DOHH2 (cell line): ENCODE data around the gene TMED4.
"Not testable (repeated sequence)": the region's sequence is repeated elsewhere in the genome, so short reads cannot be mapped to it uniquely, and the experiment has no call there.

Experiments
- H3F3A ChIP-seq: fragments of 200-600 bp; sonication (generic), shearing (Covaris generic); 2 replicates; pipeline ENCODE4 v1.6.0; 2016; ENCODE audit warnings: antibody characterized with exemption, mild to moderate bottlenecking; ENCODE audit not compliant: control insufficient read depth, insufficient read depth
- H3K27ac ChIP-seq: fragments of 200-600 bp; sonication (generic); 2 replicates; pipeline ENCODE4 v1.5.1; 2014; ENCODE audit warnings: low read depth, mild to moderate bottlenecking, low read length, moderate library complexity
- H3K27me3 ChIP-seq: fragments of 200-600 bp; sonication (generic); 2 replicates; pipeline ENCODE4 v1.6.1; 2014; ENCODE audit warnings: mild to moderate bottlenecking, low read length, mixed read lengths; ENCODE audit not compliant: control insufficient read depth
- H3K36me3 ChIP-seq: fragments of 200-600 bp; sonication (generic); 2 replicates; pipeline ENCODE4 v1.6.1; 2014; ENCODE audit warnings: mild to moderate bottlenecking, low read length, moderate library complexity, mixed read lengths; ENCODE audit not compliant: control insufficient read depth
- H3K4me1 ChIP-seq: fragments of 200-600 bp; sonication (generic); 2 replicates; pipeline ENCODE4 v1.6.1; 2014; ENCODE audit warnings: mild to moderate bottlenecking, low read length, mixed read lengths; ENCODE audit not compliant: control insufficient read depth
- H3K4me2 ChIP-seq: fragments of 200-600 bp; sonication (generic); 2 replicates; pipeline ENCODE4 v1.6.0; 2014; ENCODE audit warnings: mild to moderate bottlenecking, low read length, moderate library complexity
- H3K4me3 ChIP-seq: fragments of 200-600 bp; sonication (generic); 2 replicates; pipeline ENCODE4 v1.5.1; 2014; ENCODE audit warnings: mild to moderate bottlenecking, low read length, mixed read lengths
- H3K79me2 ChIP-seq: fragments of 200-600 bp; sonication (generic); 2 replicates; pipeline ENCODE4 v1.6.1; 2014; ENCODE audit warnings: mild to moderate bottlenecking, low read length, mixed read lengths; ENCODE audit not compliant: control insufficient read depth
- H3K9me2 ChIP-seq: fragments of 200-600 bp; sonication (generic); replicated peaks from 2 replicates; pipeline ENCODE4 v1.6.1; 2014; ENCODE audit warnings: mild to moderate bottlenecking, low read length, mixed read lengths; ENCODE audit not compliant: control insufficient read depth
- H3K9me3 ChIP-seq: fragments of 200-600 bp; sonication (generic); 2 replicates; pipeline ENCODE4 v1.6.1; 2014; ENCODE audit warnings: antibody characterized with exemption, low read length, mixed read lengths; ENCODE audit not compliant: control insufficient read depth, insufficient read depth
- H4K20me1 ChIP-seq: fragments of 200-600 bp; sonication (generic); 2 replicates; pipeline ENCODE4 v1.6.0; 2014; ENCODE audit warnings: low read depth, mild to moderate bottlenecking, antibody characterized with exemption, low read length, moderate library complexity; ENCODE audit not compliant: control insufficient read depth, insufficient read depth
- CTCF ChIP-seq: fragments of 200-600 bp; sonication (generic); IDR thresholded peaks from one replicate; pipeline ENCODE4 v1.5.1; 2014; ENCODE audit warnings: antibody characterized with exemption, mild to moderate bottlenecking, low read depth, low read length; ENCODE audit not compliant: poor library complexity, severe bottlenecking
- EZH2phosphoT487 ChIP-seq: fragments of 200-600 bp; sonication (generic); IDR thresholded peaks from 2 replicates; pipeline ENCODE4 v1.6.1; 2017; ENCODE audit warnings: borderline replicate concordance, mild to moderate bottlenecking, antibody characterized with exemption, low read length, moderate library complexity, mixed read lengths

Gene TMED4

GRCh38 chr7:44602576-44602910, 20.5 kb upstream of the TMED4 start:
- no peak for TF ChIP-seq EZH2phosphoT487
- TF ChIP-seq CTCF: no peak
- no peaks in the 10 kb centered on the region for H3K9me2 ChIP-seq
- peaks cover 7% of the 10 kb centered on the region for H3K79me2 ChIP-seq
- H3K27ac ChIP-seq: peak overlapping the region; percentile 61
- peaks cover 6% of the 10 kb centered on the region for H3K36me3 ChIP-seq
- peaks cover 51% of the 10 kb centered on the region for H3K4me1 ChIP-seq
- H4K20me1 ChIP-seq: no peaks in the 10 kb centered on the region
- H3K4me3 ChIP-seq: peak overlapping the region; percentile 36
- peaks cover 14% of the 10 kb centered on the region for H3F3A ChIP-seq
- H3K4me2 ChIP-seq: peak overlapping the region; percentile 53
- H3K9me3 ChIP-seq: no peaks in the 10 kb centered on the region
- H3K27me3 ChIP-seq: peaks cover 5% of the 10 kb centered on the region; the same call in 1 of the 2 replicates

- peaks cover 10% of the 10 kb centered on the region for H3F3A ChIP-seq
- no peak overlapping the region for H3K27ac ChIP-seq
- TF ChIP-seq EZH2phosphoT487 (no peak), CTCF (no peak)
- H3K9me3 ChIP-seq: no peaks in the 10 kb centered on the region
- H4K20me1 ChIP-seq: no peaks in the 10 kb centered on the region
- no peaks in the 10 kb centered on the region for H3K36me3 ChIP-seq
- H3K79me2 ChIP-seq: no peaks in the 10 kb centered on the region
- peaks cover 5% of the 10 kb centered on the region; the same call in 1 of the 2 replicates for H3K27me3 ChIP-seq
- H3K9me2 ChIP-seq: no peaks in the 10 kb centered on the region
- H3K4me3 ChIP-seq: no peak overlapping the region
- no peak overlapping the region for H3K4me2 ChIP-seq
- peaks cover 49% of the 10 kb centered on the region for H3K4me1 ChIP-seq
These were observed 17.2 kb upstream of the TMED4 start for GRCh38 chr7:44599222-44599621.

DNA sequence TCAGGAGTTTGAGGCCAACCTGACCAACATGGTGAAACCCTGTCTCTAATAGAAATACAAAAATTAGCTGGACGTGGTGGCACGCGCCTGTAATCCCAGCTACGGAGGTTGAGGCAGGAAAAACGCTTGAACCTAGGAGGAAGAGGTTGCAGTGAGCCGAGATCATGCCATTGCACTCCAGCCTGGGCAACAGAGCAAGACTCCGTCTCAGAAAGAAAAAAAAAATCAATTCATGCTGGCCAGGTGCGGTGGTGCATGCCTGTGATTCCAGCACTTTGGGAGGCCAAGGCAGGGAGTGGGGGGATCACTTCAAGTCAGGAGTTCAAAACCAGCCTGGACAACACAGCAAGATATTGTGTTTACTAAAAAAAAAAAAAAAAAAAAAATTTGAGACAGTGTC, 15.2 kb upstream of the TMED4 start:
- not testable (repeated sequence) for H3K79me2 ChIP-seq, H3F3A ChIP-seq, H4K20me1 ChIP-seq, H3K36me3 ChIP-seq, H3K27ac ChIP-seq, H3K9me3 ChIP-seq, H3K4me3 ChIP-seq, H3K4me2 ChIP-seq, H3K27me3 ChIP-seq, H3K9me2 ChIP-seq
- peaks cover 30% of the 10 kb centered on the region for H3K4me1 ChIP-seq

GRCh38 chr7:44595934-44596635, 14.1 kb upstream of the TMED4 start:
- Histone ChIP-seq H3K4me1 (peaks cover 19% of the 10 kb centered on the region), H3K9me3 (no peaks in the 10 kb centered on the region), H3K27me3 (no peaks in the 10 kb centered on the region), H3K36me3 (no peaks in the 10 kb centered on the region), H4K20me1 (no peaks in the 10 kb centered on the region), H3F3A (0 out of 2 replicates have a peak, but pooled peaks cover 5% of the 10 kb centered on the region), H3K79me2 (no peaks in the 10 kb centered on the region), H3K4me3 (no peak overlapping the region), H3K27ac (no peak overlapping the region), H3K9me2 (no peaks in the 10 kb centered on the region), H3K4me2 (no peak overlapping the region)
- no peak for TF ChIP-seq EZH2phosphoT487
